MM.1S (cell line): ENCODE results near the gene ZFP36L1.

ENCODE experiments used
- DNase-seq: peaks from one replicate; pipeline ENCODE4 v3.0.0-alpha.2; 2015
- H2AFZ ChIP-seq: fragments of 300-600 bp; sonication (generic); 2 replicates; pipeline ENCODE4 v1.6.0; 2016; ENCODE audit warnings: antibody characterized with exemption, low read length
- H3F3A ChIP-seq: fragments of 300-600 bp; sonication (generic); 2 replicates; pipeline ENCODE4 v1.6.1; 2016; ENCODE audit warnings: mild to moderate bottlenecking, antibody characterized with exemption, low read length, moderate library complexity, mixed read lengths; ENCODE audit not compliant: insufficient read depth
- H3K27ac ChIP-seq: fragments of 300-600 bp; sonication (generic); 2 replicates; pipeline ENCODE4 v1.5.1; 2016; ENCODE audit warnings: mild to moderate bottlenecking, low read length
- H3K27me3 ChIP-seq: fragments of 300-600 bp; sonication (generic); replicated peaks from 2 replicates; pipeline ENCODE4 v1.6.0; 2016; ENCODE audit warnings: low read length; ENCODE audit not compliant: insufficient read depth
- H3K36me3 ChIP-seq: fragments of 300-600 bp; sonication (generic); replicated peaks from 2 replicates; pipeline ENCODE4 v1.6.1; 2016; ENCODE audit warnings: mild to moderate bottlenecking, low read length, mixed read lengths; ENCODE audit not compliant: insufficient read depth
- H3K4me1 ChIP-seq: fragments of 300-600 bp; sonication (generic); 2 replicates; pipeline ENCODE4 v1.6.1; 2016; ENCODE audit warnings: low read length, mixed read lengths
- H3K4me2 ChIP-seq: fragments of 300-600 bp; sonication (generic); 2 replicates; pipeline ENCODE4 v1.6.0; 2016; ENCODE audit warnings: low read depth, low read length
- H3K4me3 ChIP-seq: fragments of 300-600 bp; sonication (generic); 2 replicates; pipeline ENCODE4 v1.5.1; 2016; ENCODE audit warnings: low read length, mixed read lengths
- H3K79me2 ChIP-seq: fragments of 300-600 bp; sonication (generic); 2 replicates; pipeline ENCODE4 v1.6.1; 2016; ENCODE audit warnings: mixed run types, low read length, mixed read lengths
- H3K9ac ChIP-seq: fragments of 300-600 bp; sonication (generic); 2 replicates; pipeline ENCODE4 v1.6.1; 2016; ENCODE audit warnings: low read length, mixed read lengths
- H3K9me2 ChIP-seq: fragments of 300-600 bp; sonication (generic); replicated peaks from 2 replicates; pipeline ENCODE4 v1.6.1; 2016; ENCODE audit warnings: mild to moderate bottlenecking, low read length, mixed read lengths; ENCODE audit not compliant: insufficient read depth
- H3K9me3 ChIP-seq: fragments of 300-600 bp; sonication (generic); replicated peaks from 2 replicates; pipeline ENCODE4 v1.6.1; 2016; ENCODE audit warnings: mild to moderate bottlenecking, low read length, mixed read lengths; ENCODE audit not compliant: insufficient read depth
- H4K20me1 ChIP-seq: fragments of 300-600 bp; sonication (generic); 2 replicates; pipeline ENCODE4 v1.6.1; 2016; ENCODE audit warnings: mild to moderate bottlenecking, low read length, moderate library complexity, mixed read lengths; ENCODE audit not compliant: insufficient read depth
- CTCF ChIP-seq: fragments of 300-600 bp; sonication (generic); IDR thresholded peaks from 2 replicates; pipeline ENCODE4 v1.5.1; 2016; ENCODE audit warnings: antibody characterized with exemption, low read length, mixed read lengths
- EZH2 ChIP-seq: fragments of 300-600 bp; sonication (generic); optimal IDR thresholded peaks from 2 replicates; pipeline ENCODE3; 2017; ENCODE audit warnings: low read depth, mild to moderate bottlenecking, antibody characterized with exemption, low read length, mixed read lengths
- EZH2phosphoT487 ChIP-seq: fragments of 300-600 bp; sonication (generic); IDR thresholded peaks from 2 replicates; pipeline ENCODE4 v1.6.1; 2018; ENCODE audit warnings: antibody characterized with exemption, low read length

ZFP36L1 gene

GRCh38 chr14:68770051-68770450, 22.8 kb downstream of the ZFP36L1 start:
- H2AFZ ChIP-seq = no peak overlapping the region
- H3K4me3 ChIP-seq = no peak overlapping the region
- H3K4me1 ChIP-seq = no peaks in the 10 kb centered on the region
- H3K27ac ChIP-seq = no peak overlapping the region
- H3K9me3 ChIP-seq = no peaks in the 10 kb centered on the region
- no peaks in the 10 kb centered on the region for H3F3A ChIP-seq
- H3K9ac ChIP-seq = no peak overlapping the region
- TF ChIP-seq EZH2phosphoT487 = no peak
- no peak for TF ChIP-seq CTCF
- TF ChIP-seq EZH2 = no peak
- no peak overlapping the region for H3K4me2 ChIP-seq
- no peaks in the 10 kb centered on the region for H3K36me3 ChIP-seq
- H4K20me1 ChIP-seq = no peaks in the 10 kb centered on the region
- no peaks in the 10 kb centered on the region for H3K9me2 ChIP-seq
- no peaks in the 10 kb centered on the region for H3K27me3 ChIP-seq
- DNase-seq = no peak
- H3K79me2 ChIP-seq = no peaks in the 10 kb centered on the region

GRCh38 chr14:68768316-68768715, 24.6 kb downstream of the ZFP36L1 start:
- no peak for DNase-seq
- TF ChIP-seq CTCF (no peak), EZH2phosphoT487 (no peak), EZH2 (no peak)
- Histone ChIP-seq H3K9me3 (no peaks in the 10 kb centered on the region), H3K9me2 (no peaks in the 10 kb centered on the region), H3K9ac (no peak overlapping the region), H3K79me2 (no peaks in the 10 kb centered on the region), H3K4me1 (no peaks in the 10 kb centered on the region), H3K27me3 (no peaks in the 10 kb centered on the region), H3K4me2 (no peak overlapping the region), H3K27ac (no peak overlapping the region), H3K4me3 (no peak overlapping the region), H4K20me1 (no peaks in the 10 kb centered on the region), H3K36me3 (no peaks in the 10 kb centered on the region), H3F3A (no peaks in the 10 kb centered on the region), H2AFZ (no peak overlapping the region)

- H3K4me2 ChIP-seq = no peak overlapping the region
Observed at GRCh38 chr14:68767248-68767645, 25.6 kb downstream of the ZFP36L1 start.

More at GRCh38 chr14:68767248-68767645, 25.6 kb downstream of the ZFP36L1 start:
- no peaks in the 10 kb centered on the region for H3K9me3 ChIP-seq
- H3K79me2 ChIP-seq = no peaks in the 10 kb centered on the region
- TF ChIP-seq EZH2phosphoT487 = no peak
- no peak for TF ChIP-seq CTCF
- no peak for TF ChIP-seq EZH2
- no peaks in the 10 kb centered on the region for H4K20me1 ChIP-seq
- H3K4me1 ChIP-seq = no peaks in the 10 kb centered on the region
- H3K9me2 ChIP-seq = no peaks in the 10 kb centered on the region
- no peaks in the 10 kb centered on the region for H3F3A ChIP-seq
- H3K4me3 ChIP-seq = no peak overlapping the region
- DNase-seq = no peak
- no peak overlapping the region for H3K9ac ChIP-seq
- no peaks in the 10 kb centered on the region for H3K27me3 ChIP-seq
- no peak overlapping the region for H3K27ac ChIP-seq
- no peak overlapping the region for H2AFZ ChIP-seq
- H3K36me3 ChIP-seq = no peaks in the 10 kb centered on the region
